NCI-H1436 treated with DMSO at 0.1 percent for 48 hours (cell line): ENCODE data around the gene INPP5A.

ENCODE experiments used
- DNase-seq: peaks from one replicate; lab custom pipeline; 2025; lab: John Stamatoyannopoulos, UW

INPP5A gene

DNA sequence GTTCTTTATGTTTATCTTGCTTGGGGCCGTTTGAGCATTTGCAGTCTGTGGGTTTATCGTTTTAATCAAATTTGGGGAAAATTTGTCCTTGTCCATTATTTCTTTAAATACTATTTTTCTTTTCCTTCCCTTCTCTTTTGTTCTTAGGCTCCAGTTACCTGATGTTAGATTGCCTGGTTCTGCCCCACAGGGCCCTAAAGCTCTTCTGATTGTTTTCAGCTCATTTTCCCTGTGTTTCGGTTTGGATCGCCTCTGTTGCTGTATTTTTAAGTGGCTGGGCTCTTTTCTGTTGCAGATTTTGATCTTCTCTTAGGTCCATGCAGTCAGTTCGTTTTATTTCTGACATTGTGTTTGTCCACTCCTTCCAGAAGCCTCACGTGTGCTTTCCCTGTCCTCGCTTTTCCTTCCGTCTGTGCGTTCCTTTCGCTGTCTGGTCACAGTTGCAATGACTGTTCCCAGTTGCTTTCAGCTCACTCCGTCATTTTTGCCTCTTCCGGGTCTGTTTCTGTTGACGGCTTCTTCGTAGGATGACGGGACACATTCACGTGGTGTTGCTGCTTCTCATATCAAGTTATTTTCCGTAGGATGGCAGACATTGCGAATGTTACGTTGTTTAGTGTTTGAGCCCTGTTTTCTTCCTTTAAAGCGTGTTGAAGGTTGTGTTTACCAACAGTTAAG, 111.4 kb downstream of the INPP5A start:
- DNase-seq, result no peak

DNA sequence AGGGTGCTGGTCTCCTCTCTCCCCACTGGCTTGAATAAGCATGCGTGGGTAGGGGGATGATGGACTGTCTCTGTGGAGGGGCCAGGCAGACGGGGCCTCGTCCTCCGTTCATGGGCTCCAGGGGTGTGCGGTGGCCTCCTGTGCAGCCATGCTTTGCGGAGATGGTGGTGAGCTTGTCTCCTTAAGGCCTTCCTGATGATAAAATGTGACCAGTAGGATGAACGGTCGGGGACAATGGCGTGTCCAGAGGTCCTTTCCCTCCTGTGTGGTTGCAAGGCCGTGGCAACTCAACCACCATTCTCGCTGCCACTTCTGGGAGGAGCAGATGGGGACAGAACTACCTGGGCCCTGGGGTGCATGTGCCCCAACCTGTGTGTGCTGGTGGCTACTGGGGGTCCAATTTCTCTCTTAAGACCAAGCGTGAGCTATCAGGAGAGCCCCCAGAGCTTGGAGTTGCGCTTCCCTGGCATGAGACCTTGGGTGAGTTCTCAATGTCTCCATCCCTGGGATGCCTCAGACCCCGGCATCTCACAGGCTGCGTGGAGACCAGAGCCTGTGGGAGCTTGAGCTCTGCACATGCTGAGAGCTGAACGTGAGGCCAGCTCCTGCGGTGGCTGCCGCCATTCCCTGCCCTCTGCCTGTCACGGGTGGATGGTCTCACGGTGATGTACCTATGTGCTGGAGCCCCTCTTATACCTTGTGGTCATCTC, 112.2 kb downstream of the INPP5A start:
- no peak for DNase-seq

DNA sequence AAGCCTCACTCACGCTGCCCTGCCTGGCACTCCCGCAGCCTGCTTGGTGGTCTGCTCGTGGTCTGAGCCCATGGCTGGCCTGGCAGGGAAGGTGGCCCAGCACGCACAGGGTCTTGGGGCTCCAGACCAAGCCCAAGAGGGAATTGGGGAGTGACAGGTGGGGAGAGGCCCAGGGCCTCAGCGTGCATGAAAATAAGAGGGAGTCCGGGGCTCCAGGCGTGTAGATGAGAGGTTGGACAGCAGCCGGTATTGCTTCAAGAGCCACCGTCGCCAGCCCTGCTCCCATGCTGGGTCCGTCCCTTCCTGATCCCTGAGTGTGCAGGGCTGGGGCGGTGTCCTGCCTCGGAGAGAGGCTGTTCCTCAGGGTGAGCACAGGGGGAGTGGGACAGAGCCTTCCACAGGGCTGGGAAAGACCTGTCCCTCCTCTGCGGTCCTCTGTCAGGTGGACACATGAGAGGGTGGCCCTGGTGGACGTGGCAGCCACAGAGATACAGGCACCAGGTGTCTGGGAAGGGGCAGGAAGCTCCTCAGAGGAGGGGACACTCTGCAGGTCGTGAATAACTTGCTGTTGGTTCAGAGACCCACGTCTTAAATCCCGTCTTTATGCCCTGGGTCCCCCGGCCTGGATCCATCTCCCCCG, 113.1 kb downstream of the INPP5A start:
- DNase-seq, result no peak

DNA sequence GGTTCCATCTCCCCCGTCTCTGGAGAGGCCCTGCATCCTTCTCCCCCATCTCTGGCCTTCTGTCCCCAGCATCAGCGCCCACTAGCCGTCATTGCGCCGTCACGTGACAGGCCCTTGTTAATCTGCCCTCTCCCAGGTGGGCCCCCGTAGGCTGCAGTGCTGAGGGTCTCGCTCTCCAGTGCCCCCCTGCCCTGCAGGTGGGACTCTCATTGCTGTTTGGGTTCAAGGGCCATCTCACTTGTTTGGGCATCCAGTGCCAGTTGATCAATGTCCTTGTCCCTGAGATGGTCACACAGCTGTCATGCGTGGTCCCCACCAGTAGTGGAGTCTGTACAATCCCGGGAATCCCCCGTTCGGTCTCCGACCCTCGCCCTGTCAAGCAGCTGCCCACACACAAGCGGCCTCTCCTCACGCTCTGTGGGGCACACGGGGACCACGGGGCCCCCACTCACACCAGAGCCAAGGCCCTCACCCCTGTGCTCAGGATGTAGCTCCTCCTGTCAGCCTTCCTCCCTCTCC, 114.0 kb downstream of the INPP5A start:
- DNase-seq, result no peak

DNA sequence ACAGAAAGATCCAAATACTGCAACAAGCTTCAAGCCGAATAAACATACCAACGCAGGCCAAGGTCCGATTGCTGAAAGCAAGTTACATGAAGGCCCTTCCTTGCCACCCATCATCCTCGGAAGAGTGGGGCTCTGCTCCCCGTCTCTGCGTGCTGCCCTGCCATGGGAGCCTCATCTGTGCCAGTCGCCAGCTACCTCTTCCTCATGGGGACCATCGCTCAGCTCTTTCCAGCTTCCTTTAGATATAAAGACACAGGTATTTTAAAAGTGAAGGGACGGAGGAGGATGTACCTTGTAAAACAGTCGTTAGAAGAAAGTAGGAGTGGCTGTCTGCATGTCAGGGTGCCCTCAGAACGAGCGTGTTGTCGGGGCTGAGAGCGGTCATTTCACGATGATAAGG, 114.9 kb downstream of the INPP5A start:
- DNase-seq, result no peak

DNA sequence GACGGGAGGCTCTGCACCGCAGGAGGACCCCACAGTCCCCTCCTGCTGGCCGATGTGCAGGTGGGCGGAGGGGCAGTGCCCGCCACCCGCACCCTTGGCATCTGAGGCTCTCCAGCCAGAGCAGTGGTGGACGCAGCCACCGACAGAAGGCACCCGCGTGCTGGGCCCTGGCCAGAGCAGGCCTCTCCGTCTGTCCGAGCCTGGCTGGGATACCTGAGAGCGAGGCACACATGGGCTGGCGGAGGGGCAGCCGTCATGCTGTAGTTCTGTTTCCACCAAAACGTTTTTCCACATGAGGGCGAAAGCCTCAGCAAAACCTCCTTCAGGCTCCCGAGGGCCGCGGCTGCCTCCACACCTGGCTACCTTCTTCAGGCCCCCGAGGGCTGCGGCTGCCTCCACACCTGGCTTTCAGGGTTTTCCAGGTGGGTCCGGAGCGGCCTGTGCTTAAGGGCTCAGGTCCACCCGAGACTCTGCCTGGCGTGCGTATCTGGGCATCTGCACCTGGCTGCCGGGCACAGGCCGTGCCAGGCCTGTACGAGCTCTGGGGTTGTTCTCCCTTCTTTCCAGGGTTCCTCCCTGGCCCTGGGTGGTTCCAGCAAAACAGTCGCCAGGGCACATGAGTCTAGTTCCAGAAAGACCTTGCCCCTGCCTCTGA, 115.5 kb downstream of the INPP5A start:
- DNase-seq, result no peak

DNA sequence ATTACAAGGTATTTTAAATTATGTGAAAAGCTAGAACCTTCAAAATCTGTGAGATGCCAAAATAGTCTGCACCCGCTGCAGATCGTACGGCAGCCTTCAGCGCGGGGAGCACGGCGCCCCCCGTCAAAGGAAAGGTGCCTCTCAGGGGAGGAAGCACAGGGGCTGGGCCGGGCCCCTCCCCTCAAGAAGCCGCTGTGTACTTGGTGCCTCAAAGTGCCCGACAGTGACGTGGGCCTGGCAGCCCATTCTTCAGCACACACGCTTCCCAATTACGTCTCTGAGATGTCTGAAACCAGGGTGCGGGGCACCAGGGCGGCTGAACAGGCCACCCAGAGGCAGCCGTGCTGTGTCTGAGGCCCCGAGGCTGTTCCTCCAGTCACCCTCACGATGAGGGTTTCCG, 116.1 kb downstream of the INPP5A start:
- DNase-seq, result no peak

DNA sequence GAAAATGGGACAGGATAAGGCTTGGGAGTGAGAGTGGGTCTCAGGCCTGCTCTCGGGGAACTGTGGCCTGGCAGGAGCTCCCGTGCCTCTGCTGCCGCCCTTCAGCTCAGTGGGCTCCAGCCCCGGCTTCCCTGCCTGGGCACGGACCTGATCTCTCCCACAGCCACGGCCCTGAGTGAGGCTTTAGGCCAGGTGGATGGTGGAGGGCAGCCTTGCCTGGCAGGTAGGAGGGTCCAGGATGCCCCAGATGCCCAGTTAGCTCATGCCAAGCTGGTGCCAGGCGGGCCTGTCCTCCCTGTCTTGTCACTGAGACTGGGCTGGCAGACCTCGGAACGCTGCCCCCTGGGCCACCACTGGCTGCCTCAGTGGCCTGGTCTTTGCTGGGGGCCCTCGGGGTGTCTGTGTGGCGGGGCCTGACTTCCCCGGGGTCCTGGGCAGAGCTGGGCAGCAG, 116.6 kb downstream of the INPP5A start:
- no peak for DNase-seq

DNA sequence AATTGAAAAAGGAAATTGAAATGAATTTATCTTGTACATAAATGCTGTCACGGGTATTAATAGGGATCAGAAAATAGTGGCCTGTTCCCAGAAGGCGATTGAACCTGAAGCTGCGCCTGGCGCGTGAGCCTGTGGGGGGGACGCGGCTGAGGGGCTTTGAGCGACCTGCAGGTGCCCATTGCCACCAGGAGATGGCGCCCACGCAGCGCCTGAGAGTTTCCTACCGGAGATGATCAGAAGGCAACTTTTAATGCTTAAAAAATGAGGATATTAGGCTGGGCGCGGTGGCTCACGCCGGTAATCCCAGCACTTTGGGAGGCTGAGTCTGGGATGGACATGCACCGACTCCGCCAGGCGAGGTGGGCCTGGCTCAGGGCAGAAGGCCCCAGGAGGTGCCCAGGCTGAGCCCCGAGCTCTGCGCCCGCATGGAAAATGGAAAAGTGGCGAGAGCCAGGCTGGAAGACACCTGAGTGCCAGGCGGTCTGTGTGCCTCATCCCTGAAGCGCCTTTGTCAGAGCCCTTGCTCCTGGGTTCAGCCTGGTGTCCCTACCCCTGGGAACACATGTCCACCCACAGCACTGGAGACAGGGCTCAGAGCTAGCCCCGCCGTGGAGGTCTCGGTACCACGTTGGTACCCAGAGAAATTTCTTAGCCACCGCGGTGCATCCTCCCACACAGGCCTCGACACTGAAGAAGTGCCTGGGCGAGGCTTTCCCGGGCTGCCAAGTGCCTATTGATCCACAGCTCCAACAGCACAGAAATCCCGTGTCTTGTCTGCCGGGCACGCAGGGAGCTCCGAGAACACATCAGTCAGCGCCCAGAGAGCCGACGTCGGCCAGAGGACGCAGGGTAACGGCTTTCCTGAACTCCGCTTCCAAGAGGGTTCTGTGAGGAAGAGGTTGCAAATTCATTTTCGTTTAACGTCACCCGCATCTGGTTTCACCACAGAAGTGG, 117.4 kb downstream of the INPP5A start:
- no peak for DNase-seq

DNA sequence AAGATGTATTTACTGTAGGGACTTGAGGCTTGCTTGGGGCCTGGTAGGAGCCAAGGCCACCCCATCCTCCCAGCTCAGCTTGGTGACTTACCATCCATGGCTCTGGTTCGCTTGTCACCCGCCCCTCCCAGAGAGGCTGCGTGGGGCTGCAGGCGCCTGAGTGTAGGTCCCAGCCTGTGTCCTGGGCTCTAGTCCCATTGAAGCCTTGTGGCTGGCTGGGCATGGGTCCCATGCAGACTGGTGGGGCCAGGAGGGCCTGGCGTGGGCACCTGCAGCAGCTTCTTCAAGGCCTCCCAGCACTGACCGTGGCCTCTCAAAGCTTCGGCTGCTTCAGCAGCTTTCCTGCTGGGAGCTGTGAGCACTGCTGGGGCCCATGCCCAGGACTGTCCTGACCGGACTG, 118.1 kb downstream of the INPP5A start:
- DNase-seq, result no peak

DNA sequence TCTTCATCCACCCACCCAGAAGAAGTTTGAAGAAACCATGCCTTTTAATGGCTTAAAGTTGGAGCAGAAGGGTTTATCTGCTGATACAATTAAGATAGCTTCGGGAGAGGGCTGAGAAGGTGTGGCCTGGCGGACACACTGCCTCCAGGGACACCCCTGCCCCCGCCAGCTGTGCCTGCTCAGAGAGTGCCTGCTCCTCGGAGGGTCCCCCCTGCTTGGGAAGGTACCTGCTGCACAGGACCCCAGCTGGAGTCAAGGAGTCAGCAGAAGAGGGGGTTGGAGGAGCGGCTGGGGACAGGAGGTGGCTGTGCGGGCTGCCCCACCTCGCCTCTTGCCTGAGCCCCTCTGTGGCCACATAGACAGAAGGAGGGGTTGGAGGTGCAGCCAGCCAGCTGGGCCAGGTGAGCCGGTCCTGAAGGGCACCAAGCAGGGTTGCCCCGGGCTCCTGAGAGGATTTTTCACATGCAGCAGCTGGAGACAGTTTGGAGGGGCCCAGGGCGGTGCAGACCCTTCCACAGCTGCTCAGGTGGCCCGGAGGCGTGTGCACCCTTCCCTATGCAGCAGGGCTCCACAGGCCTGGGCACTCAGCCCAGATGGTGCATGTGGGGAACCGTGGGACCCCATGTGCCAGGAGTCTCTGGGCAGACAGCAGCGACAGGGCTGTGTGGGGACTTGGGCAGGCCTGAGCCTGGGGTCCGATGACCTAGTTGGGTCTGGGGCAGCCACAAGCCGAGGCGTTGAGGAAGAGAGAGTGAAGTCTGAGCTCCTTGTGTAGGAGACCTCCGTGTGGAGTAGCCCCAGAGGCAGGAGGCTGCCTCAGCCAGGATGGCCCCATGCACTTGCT, 118.9 kb downstream of the INPP5A start:
- no peak for DNase-seq

DNA sequence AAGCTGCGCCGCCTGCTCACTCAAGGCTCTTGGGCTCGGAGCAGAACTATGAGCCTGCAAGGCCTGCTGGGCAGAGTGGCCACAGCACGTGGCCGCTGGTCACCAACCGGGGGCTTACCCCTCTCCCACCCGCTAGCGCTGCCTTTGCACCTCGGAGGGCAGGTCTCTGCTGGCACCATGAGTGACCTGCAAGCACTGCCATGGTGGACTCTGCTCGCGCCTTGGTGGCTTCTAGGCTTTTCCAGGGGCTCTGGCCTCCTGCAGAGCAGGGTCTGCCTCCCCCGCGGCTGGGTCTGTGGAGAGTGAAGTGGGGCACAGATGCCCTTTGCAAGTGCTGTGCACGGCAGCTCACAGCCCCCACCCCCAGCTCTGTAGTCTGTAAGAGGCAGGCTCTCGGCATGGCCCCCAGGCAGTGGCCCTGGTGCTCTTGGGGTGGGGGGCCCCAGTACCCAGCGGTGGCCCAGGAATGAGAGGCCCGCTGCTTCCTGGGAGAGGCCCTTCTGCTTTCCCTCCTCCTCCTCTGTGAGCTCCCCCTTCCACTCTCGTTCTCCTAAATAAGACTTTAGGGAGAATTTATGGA, 119.6 kb downstream of the INPP5A start:
- no peak for DNase-seq

DNA sequence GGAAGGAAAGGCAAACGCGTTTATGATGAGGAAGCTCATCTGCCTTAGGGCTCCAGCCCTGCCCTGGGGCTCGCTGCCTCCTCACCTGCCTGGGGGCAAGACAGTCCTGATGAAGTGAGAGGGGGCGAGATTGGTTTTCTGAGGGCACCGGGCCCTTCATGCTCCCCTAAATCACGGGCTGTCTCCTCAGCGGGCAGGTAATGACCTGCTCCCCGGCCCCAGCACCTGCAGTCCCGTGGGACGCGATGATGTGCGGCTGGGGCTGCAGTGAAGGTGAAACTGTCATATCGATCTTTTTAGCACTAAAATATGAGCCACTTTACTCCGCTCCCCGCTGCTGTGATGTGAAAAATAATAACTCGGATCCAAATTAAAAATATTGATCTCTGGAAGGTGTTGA, 120.2 kb downstream of the INPP5A start:
- no peak for DNase-seq

DNA sequence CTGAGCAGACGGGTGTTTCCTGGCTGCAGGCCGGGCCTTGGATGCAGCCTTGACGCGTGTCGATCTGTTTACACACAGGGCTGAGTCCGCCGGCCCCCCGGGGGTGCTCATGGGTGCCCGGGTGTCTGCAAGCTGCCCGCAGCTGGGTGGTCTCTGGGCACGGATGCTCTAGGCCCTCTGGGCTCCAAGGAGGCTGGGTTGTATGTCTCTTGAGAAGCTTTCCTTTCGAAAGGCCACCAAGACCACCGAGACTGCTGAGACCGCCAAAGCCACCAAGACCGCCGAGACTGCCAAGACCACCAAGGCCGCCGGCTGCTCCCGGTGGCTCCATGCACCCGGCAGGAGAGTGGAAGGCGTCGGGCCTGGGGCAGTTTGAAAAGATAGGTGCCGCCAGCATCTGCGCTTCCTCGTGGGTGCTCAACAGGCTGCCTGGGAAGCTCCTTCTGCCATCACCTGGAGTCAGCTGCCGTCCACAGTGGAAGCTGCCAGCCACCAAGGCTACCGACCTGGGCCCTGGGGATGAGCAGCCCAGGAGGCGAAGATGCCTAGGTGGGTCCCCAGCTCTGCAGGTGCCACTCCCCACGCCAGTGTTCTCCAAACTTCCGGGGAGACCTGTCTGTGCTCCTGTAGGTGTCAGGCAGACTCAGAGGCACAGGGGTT, 121.1 kb downstream of the INPP5A start:
- DNase-seq, result no peak

DNA sequence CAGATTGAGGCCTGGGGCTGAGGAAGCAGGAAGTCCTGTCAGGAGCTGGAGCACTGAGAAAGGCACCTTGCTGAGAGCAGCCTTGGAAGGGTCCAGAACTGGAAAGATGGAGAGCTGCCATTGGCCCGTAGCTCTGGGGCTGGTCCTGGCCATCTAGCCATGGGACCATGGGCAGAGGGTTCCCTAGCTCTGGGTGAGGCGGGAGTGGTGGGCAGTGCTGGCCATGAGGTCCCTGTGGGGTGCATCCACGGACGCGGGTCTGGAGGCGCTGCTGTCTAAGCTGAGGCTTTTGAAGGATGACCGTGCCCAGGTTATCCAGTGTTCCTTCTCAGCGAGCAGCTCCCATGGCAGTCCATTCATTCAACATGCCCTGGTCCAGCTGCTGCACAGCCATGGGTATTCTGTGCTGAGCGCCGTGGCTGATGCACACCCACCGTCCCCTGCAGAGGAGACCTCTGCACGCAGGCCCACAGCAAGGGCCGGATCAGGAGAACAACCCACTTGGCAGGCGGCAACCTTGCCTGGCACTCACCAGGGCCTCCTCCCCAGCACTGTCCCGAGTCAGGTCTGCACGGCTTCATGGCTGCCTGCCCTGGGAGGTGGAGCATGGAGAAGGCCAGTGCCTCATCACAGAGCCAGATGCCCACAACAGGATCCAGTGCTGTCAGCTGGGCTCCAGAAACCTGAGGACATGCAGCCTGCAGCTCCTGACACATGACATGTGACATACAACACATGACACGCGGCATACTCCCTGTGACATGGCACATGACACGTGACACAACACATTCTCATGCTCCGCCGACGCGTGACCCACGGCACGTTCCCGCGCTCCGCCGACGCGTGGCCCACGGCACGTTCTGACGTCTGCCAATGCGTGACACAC, 121.9 kb downstream of the INPP5A start:
- DNase-seq, result no peak

DNA sequence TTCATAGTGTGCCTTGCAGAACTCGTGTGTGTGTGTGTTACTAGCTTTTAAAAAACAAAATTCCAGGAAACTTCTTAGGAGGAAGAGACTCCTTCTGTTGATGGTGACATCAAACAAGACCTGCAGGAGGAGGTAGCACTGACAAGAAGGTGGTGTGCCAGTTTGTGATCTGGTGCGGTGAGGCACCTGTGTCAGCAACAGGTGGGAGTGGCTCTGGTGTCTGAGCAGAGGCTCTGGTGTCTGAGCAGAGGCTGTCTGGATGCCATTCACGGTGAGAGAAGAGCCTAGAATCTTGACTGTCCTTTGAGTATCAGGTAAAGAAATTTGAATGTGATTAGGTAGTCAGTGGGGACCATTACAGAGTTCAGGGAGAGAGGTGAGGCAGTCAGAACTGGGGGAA, 122.8 kb downstream of the INPP5A start:
- DNase-seq, result no peak

DNA sequence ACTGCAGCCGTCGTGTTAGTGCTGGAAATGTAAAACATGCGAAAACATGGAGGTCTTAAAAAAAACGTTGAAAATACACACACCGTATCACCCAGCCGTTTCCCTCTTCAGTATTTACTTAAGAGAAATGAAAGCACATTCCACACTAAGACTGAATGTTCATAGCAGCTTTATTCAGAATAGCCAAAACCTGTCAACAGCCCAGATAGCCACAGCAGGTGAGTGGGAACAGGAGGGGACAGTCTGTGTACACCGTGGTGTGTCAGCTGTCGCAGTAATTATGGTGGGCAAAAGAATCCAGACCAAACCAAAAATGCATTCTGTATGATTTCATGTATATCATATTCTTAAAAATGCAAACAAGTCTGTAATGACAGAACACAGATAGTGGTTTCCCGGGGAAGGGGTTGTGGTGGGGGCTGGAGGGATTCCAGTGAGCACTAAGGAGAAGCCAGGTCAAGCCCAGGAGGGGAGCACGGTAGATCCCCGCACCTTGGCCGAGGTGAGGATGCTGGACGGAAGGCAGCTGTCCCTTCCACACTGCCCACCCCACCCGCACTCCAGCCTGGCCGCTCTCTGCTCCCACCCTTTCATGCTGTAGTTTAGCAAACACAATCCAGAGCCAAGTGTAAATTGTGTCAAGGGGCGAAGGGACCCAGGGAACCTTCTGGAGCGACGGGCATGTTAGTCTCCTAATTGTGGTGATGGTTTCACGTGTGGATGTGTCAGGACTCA, 124.8 kb downstream of the INPP5A start:
- no peak for DNase-seq
